ENCODE measurements around the gene POLR1B. TPM values are rescaled to one million over a fixed set of nuclear protein-coding genes. Genes with fewer than 3 reads are reported as not detected.

POLR1B gene
- total and polyA plus RNA-seq, 2 experiments from 2014 or later, result 15.4 to 58.3 TPM

DNA sequence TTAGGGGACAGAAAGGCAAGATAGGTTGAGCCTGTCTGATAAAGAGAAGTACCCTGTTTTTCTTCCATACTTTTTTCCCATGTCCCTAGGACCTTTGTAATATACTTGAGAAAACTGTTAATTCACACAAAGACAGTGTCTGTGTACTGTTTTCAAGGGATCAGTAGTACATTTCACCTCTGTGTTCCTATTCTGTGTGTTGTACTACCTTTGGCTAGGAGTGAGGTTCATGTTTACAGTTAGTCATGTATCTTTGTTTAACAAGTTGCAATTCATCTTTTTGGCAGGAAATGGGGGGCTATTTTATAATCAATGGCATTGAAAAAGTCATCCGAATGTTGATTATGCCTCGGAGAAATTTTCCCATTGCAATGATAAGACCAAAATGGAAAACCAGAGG is 6.7 kb downstream of the POLR1B start (continued):
- no peak for TF ChIP-seq ETS1 (IDR thresholded peaks at IDR 0.05)
- no peak for TF ChIP-seq POLR2AphosphoS5 (IDR thresholded peaks at IDR 0.05; ENCODE audit: low read depth)
- no peak for TF ChIP-seq ZNF331 (CRISPR knock-in tag; IDR thresholded peaks at IDR 0.05; ENCODE audit: low read depth)
- TF ChIP-seq CTCF (conservative IDR thresholded peaks at IDR 0.05; ENCODE audit: low read depth in 2 of 2), result no peak
- no peak for TF ChIP-seq NANOG (IDR thresholded peaks at IDR 0.05; ENCODE audit: borderline replicate concordance)
- TF ChIP-seq JUNB (IDR thresholded peaks at IDR 0.05; ENCODE audit: unreplicated experiment), result no peak
- TF ChIP-seq ZNF114 (CRISPR knock-in tag; IDR thresholded peaks at IDR 0.05), result no peak
- no peak for TF ChIP-seq EZH2 (IDR thresholded peaks at IDR 0.05; ENCODE audit: low read depth, unreplicated experiment)

DNA sequence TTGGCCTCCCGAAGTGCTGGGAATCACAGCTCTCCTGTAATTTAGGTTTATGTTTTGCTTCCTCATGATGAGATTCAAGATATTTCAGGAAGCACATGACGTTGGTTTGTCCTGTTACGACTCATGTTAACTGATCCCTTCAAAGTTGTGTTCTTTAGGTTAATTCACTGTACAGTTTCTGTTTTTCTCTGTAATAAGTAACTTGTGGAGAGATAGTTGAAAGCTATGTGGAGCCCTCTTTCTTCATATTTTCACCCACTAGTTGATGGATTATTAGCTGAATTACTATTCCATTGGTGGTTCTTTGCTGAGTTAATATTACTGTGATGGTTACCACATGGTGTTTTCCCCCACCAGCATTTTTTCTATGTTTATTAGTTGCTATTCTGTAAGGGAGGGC is 23.8 kb downstream of the POLR1B start:
- Histone ChIP-seq H3K27ac (ENCODE audit: low read depth) (no peak overlapping the region), H3F3A (replicated peaks; ENCODE audit: low read depth) (0 out of 2 replicates have a peak, but pooled peaks cover 4% of the 10 kb centered on the region), H2AFZ (no peak overlapping the region), H3K4me1 (ENCODE audit: insufficient read depth) (no peaks in the 10 kb centered on the region), H3K4me2 (no peak overlapping the region), H3K27me3 (ENCODE audit: insufficient read depth) (no peaks in the 10 kb centered on the region), H3K36me3 (ENCODE audit: insufficient read depth) (peaks cover 86% of the 10 kb centered on the region), H3K79me2 (replicated peaks; ENCODE audit: insufficient read depth) (0 out of 2 replicates have a peak, but pooled peaks cover 9% of the 10 kb centered on the region), H3K9me2 (ENCODE audit: insufficient read depth) (no peaks in the 10 kb centered on the region), H3K4me3 (no peak overlapping the region), H4K20me1 (replicated peaks; ENCODE audit: insufficient read depth) (peaks cover 30% of the 10 kb centered on the region)
- ATAC-seq, result no peak
- Mint-ChIP-seq H3K36me3 (ENCODE audit: low read depth) (peaks cover 85% of the 10 kb centered on the region), H3K27ac (no peak overlapping the region), H3K4me3 (no peak overlapping the region), H3K4me1 (no peaks in the 10 kb centered on the region), H3K27me3 (ENCODE audit: insufficient read depth, low read depth, poor library complexity) (no peaks in the 10 kb centered on the region), H3K9me3 (no peaks in the 10 kb centered on the region)
- no peak for DNase-seq (ENCODE audit: low spot score)
- TF ChIP-seq EZH2 (IDR thresholded peaks at IDR 0.05; ENCODE audit: low read depth, unreplicated experiment), result no peak
- TF ChIP-seq EZH2phosphoT487 (IDR thresholded peaks at IDR 0.05; ENCODE audit: unreplicated experiment), result no peak
- TF ChIP-seq NANOG (IDR thresholded peaks at IDR 0.05; ENCODE audit: borderline replicate concordance), result no peak
- no peak for TF ChIP-seq ETS1 (IDR thresholded peaks at IDR 0.05)
- TF ChIP-seq POLR2AphosphoS5 (IDR thresholded peaks at IDR 0.05; ENCODE audit: low read depth), result no peak
- TF ChIP-seq, protein P1, sequence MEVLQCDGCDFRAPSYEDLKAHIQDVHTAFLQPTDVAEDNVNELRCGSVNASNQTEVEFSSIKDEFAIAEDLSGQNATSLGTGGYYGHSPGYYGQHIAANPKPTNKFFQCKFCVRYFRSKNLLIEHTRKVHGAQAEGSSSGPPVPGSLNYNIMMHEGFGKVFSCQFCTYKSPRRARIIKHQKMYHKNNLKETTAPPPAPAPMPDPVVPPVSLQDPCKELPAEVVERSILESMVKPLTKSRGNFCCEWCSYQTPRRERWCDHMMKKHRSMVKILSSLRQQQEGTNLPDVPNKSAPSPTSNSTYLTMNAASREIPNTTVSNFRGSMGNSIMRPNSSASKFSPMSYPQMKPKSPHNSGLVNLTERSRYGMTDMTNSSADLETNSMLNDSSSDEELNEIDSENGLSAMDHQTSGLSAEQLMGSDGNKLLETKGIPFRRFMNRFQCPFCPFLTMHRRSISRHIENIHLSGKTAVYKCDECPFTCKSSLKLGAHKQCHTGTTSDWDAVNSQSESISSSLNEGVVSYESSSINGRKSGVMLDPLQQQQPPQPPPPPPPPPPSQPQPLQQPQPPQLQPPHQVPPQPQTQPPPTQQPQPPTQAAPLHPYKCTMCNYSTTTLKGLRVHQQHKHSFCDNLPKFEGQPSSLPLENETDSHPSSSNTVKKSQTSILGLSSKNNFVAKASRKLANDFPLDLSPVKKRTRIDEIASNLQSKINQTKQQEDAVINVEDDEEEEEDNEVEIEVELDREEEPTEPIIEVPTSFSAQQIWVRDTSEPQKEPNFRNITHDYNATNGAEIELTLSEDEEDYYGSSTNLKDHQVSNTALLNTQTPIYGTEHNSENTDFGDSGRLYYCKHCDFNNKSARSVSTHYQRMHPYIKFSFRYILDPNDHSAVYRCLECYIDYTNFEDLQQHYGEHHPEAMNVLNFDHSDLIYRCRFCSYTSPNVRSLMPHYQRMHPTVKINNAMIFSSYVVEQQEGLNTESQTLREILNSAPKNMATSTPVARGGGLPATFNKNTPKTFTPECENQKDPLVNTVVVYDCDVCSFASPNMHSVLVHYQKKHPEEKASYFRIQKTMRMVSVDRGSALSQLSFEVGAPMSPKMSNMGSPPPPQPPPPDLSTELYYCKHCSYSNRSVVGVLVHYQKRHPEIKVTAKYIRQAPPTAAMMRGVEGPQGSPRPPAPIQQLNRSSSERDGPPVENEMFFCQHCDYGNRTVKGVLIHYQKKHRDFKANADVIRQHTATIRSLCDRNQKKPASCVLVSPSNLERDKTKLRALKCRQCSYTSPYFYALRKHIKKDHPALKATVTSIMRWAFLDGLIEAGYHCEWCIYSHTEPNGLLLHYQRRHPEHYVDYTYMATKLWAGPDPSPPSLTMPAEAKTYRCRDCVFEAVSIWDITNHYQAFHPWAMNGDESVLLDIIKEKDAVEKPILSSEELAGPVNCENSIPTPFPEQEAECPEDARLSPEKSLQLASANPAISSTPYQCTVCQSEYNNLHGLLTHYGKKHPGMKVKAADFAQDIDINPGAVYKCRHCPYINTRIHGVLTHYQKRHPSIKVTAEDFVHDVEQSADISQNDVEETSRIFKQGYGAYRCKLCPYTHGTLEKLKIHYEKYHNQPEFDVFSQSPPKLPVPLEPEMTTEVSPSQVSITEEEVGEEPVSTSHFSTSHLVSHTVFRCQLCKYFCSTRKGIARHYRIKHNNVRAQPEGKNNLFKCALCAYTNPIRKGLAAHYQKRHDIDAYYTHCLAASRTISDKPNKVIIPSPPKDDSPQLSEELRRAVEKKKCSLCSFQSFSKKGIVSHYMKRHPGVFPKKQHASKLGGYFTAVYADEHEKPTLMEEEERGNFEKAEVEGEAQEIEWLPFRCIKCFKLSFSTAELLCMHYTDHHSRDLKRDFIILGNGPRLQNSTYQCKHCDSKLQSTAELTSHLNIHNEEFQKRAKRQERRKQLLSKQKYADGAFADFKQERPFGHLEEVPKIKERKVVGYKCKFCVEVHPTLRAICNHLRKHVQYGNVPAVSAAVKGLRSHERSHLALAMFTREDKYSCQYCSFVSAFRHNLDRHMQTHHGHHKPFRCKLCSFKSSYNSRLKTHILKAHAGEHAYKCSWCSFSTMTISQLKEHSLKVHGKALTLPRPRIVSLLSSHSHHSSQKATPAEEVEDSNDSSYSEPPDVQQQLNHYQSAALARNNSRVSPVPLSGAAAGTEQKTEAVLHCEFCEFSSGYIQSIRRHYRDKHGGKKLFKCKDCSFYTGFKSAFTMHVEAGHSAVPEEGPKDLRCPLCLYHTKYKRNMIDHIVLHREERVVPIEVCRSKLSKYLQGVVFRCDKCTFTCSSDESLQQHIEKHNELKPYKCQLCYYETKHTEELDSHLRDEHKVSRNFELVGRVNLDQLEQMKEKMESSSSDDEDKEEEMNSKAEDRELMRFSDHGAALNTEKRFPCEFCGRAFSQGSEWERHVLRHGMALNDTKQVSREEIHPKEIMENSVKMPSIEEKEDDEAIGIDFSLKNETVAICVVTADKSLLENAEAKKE (CRISPR knock-in tag; IDR thresholded peaks at IDR 0.05), result no peak
- TF ChIP-seq, protein P2, sequence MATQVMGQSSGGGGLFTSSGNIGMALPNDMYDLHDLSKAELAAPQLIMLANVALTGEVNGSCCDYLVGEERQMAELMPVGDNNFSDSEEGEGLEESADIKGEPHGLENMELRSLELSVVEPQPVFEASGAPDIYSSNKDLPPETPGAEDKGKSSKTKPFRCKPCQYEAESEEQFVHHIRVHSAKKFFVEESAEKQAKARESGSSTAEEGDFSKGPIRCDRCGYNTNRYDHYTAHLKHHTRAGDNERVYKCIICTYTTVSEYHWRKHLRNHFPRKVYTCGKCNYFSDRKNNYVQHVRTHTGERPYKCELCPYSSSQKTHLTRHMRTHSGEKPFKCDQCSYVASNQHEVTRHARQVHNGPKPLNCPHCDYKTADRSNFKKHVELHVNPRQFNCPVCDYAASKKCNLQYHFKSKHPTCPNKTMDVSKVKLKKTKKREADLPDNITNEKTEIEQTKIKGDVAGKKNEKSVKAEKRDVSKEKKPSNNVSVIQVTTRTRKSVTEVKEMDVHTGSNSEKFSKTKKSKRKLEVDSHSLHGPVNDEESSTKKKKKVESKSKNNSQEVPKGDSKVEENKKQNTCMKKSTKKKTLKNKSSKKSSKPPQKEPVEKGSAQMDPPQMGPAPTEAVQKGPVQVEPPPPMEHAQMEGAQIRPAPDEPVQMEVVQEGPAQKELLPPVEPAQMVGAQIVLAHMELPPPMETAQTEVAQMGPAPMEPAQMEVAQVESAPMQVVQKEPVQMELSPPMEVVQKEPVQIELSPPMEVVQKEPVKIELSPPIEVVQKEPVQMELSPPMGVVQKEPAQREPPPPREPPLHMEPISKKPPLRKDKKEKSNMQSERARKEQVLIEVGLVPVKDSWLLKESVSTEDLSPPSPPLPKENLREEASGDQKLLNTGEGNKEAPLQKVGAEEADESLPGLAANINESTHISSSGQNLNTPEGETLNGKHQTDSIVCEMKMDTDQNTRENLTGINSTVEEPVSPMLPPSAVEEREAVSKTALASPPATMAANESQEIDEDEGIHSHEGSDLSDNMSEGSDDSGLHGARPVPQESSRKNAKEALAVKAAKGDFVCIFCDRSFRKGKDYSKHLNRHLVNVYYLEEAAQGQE (IDR thresholded peaks at IDR 0.05; ENCODE audit: unreplicated experiment), result no peak

Measured in GM23338 (cell line).